Cardiac fibroblast (primary cell): ENCODE results near the gene DAZAP2.

Experiments
- DNase-seq, 2 donors: peaks; one replicate each; pipeline versions ENCODE4 v3.0.0 to v3.0.0-alpha.2; 2010; ENCODE audit warnings: low read depth in 2 of 2
- H3K4me3 ChIP-seq, 2 donors: replicated peaks in 1 of 2; 1 replicate in 1 of 2; 2 replicates in 1 of 2; pipeline ENCODE4 v1.5.1; 2011; ENCODE audit warnings: low read depth in 2 of 2, low read length in 2 of 2, mild to moderate bottlenecking in 2 of 2, moderate library complexity in 1 of 2
- CTCF ChIP-seq: IDR thresholded peaks from one replicate; pipeline ENCODE4 v1.5.1; 2011; ENCODE audit warnings: low read depth, mild to moderate bottlenecking, low read length, inconsistent platforms

Gene DAZAP2

GRCh38 chr12:51202718-51203117 lies 35.9 kb upstream of the DAZAP2 start:
- no peak for TF ChIP-seq CTCF
- H3K4me3 ChIP-seq, result no peak overlapping the region
- DNase-seq, result no peak

GRCh38 chr12:51205350-51205749 lies 33.3 kb upstream of the DAZAP2 start:
- DNase-seq, result no peak
- no peak for TF ChIP-seq CTCF
- H3K4me3 ChIP-seq, result no peak overlapping the region

GRCh38 chr12:51208016-51208660 lies 30.5 kb upstream of the DAZAP2 start:
- H3K4me3 ChIP-seq, result no peak overlapping the region
- DNase-seq, result no peak
- TF ChIP-seq CTCF, result no peak

- H3K4me3 ChIP-seq, result no peak overlapping the region
- no peak for DNase-seq
- TF ChIP-seq CTCF, result no peak
These were observed 29.4 kb upstream of the DAZAP2 start for GRCh38 chr12:51209259-51209658.

GRCh38 chr12:51210690-51211395 lies 27.8 kb upstream of the DAZAP2 start:
- H3K4me3 ChIP-seq, result no peak overlapping the region
- DNase-seq, result no peak
- no peak for TF ChIP-seq CTCF

GRCh38 chr12:51214895-51215294 lies 23.7 kb upstream of the DAZAP2 start:
- no peak overlapping the region for H3K4me3 ChIP-seq
- no peak for TF ChIP-seq CTCF
- no peak for DNase-seq
